GM12873 (cell line): ENCODE results near the gene TADA1.

Experiments
- CTCF ChIP-seq: IDR thresholded peaks from 2 replicates; pipeline ENCODE4 v1.5.1; 2012; ENCODE audit warnings: low read depth, mild to moderate bottlenecking, moderate library complexity, low read length, control low read depth; ENCODE audit not compliant: insufficient read depth; ENCODE audit errors: missing control alignments

TADA1 gene

DNA sequence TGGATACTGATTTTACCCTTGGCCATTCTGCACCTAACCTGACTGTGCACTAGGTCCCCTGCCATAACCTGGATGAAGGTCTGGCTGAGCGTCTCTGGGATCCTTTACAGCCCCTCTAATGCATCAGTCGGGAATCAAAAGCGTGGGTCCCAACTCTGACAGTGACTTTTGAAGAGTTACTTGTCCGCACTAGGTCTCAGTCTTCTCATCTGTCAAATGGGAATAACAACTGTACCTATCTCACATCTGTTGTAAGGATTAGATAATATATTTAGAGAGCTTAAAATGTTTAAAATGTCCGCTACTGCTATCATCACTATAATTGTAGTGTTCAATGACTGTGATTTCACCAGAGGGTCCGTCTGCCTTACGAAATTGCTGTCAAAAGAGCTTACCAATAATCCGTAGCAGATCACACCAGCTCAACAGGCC, 746 bp downstream of the TADA1 start:
- no peak for TF ChIP-seq CTCF

- TF ChIP-seq CTCF = no peak
These were observed 1.6 kb downstream of the TADA1 start for GRCh38 chr1:166874464-166874863.

- TF ChIP-seq CTCF = no peak
These were observed 5.5 kb downstream of the TADA1 start for GRCh38 chr1:166870584-166870983.

GRCh38 chr1:166869318-166870099, 6.6 kb downstream of the TADA1 start:
- TF ChIP-seq CTCF = no peak

GRCh38 chr1:166868639-166869038, 7.4 kb downstream of the TADA1 start:
- no peak for TF ChIP-seq CTCF

- no peak for TF ChIP-seq CTCF
These were observed 10.1 kb downstream of the TADA1 start for GRCh38 chr1:166865926-166866325.

GRCh38 chr1:166859597-166859996, 16.5 kb downstream of the TADA1 start:
- no peak for TF ChIP-seq CTCF
